Measurements from ENCODE around the gene ZNF839. TPM values are rescaled to one million over a fixed set of nuclear protein-coding genes. Genes with fewer than 3 reads are reported as not detected.
"Not testable (repeated sequence)": the region's sequence is repeated elsewhere in the genome, so short reads cannot be mapped to it uniquely, and the experiment has no call there.

The ZNF839 gene
- total RNA-seq = 12.1 TPM

DNA sequence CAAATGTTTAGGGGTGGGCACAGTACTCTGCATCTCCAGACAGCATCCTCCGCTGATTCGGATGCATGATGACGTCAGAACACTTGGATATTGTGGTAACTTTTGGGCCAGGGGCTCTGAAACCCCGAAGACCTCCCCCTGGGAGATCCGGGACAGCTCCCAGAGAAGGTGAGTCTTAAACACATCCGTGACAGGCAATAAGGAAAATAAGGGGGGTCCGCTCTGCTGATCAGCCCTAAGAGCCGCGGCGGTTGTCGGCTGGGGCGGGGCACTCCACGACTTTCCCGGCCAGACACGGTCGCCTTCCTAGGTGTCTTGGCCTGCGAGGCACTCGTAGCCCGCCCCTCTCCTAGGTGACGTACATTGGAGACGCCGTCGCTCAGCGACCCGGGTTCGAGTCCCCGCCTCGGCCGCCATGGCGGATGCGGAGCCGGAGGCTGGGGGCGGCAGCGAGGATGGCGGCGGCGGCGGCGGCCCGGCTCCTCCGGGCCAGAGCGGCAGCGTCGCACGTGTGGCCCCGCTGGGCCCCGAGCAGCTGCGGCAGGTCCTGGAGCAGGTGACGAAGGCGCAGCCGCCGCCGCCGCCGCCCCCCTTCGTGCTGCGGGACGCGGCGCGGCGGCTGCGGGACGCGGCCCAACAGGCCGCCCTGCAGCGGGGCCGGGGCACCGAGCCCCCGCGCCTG is at the start of gene ZNF839:
TSS of gene ZNF839 (plus strand) at position 396 of the 682 bp plus-strand sequence. CDS start at position 416, 20 bp downstream.
- DNase-seq = peak; percentile 85

DNA sequence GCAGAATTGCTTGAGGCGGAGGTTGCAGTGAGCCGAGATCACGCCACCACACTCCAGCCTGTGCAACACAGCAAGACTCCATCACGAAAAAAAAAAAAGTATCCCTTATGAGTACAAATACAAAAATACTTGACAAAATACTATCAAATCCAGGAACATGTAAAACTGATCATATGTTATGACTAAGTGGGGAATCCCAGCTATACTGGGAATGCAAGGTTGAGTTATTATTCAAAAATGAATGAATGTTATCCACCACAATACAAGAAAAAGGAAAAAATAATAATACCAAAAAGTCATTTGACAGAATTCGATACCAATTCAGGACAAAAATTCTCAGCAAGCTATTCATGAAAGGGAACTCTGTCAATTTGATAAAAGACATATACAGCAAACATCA is 47.2 kb upstream of the ZNF839 start:
- DNase-seq = no peak

DNA sequence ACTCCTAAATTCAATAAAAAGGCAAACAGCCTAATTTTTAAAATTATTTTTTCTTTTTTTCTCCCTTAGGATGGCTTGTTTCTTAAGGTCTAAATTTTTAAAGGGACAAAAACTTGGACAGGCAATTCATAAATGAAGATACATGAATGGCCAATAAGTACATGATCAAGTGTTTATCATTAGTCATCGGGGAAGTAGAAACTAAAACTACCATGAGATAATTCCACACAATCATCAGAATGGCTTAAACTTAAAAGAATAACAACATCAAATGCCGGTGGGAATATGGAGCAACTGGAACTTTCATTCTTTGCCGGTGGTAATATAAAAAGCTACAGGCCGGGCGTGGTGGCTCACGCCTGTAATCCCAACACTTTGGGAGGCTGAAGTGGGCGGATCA is 43.7 kb upstream of the ZNF839 start:
- DNase-seq = no peak

DNA sequence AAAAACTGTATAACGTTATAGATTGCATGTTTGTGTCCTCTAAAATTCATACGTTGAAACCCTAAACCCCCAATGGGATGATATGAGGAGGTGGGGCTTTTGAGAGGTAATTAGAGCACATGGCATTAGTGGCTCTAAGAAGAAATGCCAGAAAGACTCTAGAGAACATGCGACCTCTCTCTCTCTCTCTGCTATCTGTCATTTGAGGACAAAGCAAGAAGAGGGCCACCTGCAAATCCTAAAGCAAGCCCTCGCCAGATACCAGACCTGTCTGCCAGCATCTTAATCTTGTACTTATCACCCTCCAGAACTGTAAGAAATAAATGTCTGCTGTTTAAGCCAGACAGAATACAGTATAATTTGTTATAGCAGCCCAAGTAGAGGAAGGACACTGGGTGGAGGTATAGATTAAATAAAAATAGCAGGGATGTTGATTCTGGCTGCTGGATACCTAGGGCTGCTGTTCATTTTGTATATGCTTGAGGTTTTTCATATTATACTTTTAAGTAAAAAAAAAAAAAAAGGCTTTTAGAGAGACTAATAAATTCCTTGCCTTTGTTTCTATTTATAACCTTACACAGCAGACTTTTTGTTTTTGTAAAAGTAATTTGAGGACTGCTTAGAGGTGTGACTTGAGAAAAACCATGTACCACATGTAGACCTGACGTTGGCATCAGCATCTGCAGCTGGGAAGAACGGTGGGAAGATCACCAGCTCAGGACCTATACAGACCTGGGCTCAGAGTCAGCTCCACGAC is 41.5 kb upstream of the ZNF839 start:
- no peak for DNase-seq

DNA sequence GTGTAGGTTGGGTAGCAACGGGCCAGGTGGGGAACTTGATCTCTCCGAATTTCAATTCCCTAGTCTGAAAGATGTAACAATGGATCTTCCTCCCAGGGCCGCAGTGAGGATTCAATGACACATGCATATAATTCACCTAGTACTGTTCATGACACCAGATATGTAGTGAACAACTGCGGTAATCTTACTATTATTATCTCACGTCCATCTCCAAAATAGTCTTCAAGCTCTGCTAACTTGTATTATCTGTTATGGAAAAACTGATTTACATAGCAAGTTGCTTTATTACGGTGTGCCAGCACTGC is 41.0 kb upstream of the ZNF839 start:
- no peak for DNase-seq

DNA sequence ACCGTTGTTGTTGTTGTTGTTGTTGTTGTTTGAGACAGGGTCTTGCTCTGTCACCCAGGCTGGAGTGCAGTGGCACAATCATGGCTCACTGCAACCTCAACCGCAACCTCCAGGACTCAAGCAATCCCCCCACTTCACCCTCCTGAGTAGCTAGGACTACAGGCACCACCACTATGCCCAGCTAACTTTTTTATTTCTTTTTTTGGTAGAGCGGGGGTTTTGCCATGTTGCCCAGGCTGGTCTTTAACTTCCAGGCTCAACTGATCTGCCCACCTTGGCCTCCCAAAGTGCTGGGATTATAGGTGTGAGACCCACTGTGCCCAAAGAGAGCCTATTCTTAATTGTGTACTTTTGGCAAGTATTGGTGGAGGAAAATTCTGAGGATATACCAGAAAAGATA is 40.3 kb upstream of the ZNF839 start:
- DNase-seq = no peak

DNA sequence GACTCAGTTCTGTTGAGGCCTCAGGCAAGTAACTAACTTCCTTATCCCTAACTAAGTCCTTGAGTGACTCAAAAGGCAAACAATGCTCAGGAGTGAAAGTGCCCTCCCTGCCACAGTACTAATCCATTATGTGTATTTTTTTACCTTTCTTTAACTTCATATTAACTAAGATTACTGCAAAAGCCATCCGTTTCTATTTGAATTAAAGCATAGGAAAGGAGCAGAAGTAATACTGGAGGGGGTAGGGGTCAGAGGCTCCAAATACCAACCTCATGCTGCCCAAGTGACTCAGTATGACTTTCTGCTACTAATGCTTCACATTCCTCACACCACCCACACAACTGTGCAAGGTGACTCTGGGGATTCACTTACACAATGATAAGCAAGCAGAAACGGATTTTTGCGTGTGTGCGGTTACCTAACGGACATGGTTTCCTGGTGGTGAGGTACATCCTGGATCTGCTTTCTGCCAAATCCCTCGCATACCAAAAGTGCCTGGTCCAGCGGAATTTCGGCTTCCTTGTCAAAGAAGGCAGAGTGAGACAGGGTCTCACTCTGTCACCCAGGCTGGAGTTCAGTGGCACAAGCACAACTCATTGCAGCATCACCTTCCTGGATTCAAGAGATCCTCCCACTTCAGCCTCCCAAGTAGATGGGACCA is 39.7 kb upstream of the ZNF839 start:
- no peak for DNase-seq

DNA sequence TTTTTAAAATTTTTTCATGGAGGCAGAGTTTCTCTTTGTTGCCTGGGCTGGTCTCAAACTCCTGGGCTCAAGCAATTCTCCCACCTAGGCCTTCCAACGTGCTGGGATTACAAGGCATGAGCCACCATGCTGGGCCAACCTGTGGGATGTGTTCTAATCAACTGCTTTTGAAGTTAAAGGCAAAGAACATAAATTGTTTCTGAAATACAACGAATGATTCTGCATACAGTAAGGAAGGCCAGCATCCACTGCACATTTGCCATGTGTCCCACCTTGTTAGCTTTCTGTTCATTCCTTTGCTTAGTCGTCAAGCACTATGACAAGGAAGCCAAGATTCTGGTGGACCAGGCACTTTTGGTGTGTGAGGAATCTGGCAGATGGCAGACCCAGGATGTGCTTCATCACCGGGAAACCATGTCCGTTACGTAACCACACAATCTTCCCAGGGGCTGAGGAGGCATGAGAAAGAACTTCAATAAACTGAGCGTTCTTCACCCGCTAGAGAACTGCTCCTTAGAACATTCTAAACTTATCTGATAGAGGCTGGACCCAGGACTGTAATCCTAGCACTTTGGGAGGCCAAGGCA is 39.1 kb upstream of the ZNF839 start:
- no peak for DNase-seq

DNA sequence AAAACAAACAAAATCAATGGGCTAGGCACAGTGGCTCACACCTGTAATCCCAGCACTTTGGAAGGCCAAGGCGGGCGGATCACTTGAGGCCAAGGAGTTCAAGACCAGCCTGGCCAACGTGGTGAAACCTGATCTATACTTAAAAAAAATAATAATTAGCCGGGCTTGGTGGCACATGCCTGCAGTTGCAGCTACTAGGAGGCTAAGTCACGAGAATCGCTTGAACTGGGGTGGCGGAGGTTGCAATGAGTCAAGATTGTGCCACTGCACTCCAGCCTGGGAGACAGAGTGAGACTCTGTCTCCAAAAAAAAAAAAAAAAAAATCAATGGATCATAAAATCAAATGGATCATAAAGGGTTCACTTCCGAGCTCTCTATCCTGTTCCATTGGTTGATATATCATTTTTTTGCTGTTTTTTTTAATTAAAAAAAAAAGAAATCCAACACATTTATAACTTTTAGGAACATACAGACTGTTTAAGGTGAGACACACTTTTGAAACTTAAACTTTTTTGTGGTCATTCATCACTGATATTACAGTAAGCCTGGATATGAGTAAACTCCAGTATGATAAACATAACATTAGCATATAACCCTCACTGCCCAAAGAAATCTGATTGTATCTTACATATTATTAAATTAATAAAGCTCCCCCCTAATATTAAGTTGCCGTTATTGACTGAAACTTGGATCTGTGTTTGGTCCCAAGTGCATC is 36.6 kb upstream of the ZNF839 start:
- no peak for DNase-seq

DNA sequence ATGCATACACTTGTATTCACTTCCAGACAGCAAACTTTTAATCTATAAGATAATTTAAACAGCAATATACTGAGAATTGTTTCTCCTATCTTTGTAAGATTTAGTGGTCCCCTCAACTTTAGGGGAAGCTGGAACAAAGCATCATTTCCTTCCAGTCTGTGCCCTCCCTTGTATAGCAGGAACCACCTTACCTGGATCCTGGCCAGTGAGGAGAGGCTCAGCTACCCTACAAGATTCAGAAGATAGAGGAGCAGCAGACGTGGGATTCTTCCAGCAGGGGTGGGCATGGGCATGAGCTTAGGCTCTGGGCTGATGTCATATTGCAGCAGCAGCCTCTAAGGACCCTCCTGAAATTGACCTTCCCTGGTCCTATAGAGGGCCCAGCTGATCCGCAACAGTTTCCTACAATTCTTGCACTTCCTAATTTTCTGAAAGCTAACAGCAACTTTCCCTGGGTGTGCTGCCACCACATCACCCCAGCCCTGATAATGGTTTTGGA is 35.9 kb upstream of the ZNF839 start:
- DNase-seq = no peak

DNA sequence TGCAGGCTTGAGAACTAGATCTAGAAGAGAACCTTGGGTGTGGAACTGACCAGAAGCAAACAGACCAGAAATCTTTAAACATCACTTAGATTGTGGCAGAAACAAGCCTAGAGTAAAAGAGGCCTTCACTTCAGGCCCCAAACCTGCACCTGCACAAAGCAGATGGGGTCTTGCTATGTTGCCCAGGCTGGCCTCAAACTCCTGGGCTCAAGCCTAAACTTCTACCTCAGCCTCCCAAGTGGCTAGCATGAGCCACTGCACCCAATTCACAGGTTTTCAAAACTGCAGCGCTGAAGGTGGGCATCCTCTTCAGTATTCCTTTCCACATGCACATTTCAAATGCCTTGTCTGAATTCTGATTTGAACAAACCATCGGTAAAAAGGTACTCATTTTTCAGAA is 34.4 kb upstream of the ZNF839 start:
- no peak for DNase-seq

DNA sequence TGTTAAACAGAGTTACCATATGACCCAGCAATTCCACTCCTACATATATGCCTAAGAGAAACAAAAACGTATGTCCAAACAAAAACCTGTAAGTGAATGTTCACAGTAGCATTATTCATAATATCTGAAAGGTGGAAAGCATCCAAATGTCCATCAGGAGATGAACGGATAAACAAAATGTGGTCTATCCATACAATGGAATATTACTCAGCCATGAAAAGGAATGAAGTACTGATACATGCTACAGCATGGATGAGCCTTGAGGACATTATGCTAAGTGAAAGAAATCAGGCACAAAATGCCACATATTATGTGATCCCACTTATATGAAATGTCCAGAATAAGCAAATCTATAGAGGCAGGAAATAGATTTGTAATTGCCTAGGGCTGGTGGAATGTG is 31.4 kb upstream of the ZNF839 start:
- no peak for DNase-seq

DNA sequence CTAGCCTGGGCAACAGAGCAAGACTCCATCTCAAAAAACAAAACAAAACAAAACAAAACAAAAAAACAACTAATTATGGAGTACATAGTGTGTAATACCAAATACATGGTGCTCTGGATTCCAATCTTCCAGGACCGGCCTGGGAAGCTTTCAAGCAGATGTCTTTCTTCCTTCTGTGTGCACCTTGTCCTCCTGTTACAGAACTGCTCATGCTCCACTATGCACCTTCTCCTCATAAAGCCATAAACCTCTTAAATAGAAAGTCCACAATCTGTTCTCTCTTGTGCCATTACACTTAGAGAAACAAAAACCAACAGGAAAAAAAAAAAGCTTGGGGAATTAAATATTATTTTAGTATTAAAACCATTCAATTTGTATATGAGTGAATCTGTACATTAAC is 27.1 kb upstream of the ZNF839 start:
- DNase-seq = no peak

DNA sequence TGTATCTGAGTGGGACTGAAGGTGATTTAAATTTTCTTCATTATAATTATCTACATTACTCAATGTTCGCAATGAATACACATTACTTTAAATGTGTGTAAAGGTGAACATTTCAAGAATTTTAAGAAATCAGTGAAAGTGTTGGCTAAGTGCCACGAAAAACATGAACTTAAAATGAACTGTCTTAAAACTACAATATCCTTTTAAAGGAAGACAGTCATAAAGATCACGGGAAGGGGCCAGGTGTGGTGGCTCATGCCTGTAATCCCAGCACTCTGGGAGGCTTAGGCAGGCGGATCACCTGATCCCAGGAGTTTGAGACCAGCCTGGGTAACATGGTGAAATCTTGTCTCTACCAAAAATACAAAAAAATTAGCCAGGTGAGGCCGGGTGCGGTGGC is 25.8 kb upstream of the ZNF839 start:
- DNase-seq = no peak

DNA sequence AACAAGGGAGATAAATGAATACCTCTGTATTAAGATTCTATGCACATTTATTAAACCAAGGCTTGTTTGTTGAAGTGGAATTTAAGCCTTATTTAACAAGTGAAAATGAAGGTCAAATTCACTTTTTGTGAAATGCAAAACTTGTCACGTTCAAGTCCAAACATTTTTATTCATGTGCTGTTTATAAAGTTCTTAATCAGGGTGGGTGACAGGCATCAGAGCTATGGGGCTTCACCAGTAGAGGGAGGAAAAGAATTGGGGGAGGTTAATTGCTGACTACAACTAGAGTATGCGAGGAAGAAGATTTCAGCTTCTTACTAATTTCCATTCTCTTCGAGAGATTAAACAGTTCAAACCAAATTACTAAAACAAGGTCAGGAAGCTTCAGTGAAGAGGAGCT is 24.3 kb upstream of the ZNF839 start:
- DNase-seq = no peak

DNA sequence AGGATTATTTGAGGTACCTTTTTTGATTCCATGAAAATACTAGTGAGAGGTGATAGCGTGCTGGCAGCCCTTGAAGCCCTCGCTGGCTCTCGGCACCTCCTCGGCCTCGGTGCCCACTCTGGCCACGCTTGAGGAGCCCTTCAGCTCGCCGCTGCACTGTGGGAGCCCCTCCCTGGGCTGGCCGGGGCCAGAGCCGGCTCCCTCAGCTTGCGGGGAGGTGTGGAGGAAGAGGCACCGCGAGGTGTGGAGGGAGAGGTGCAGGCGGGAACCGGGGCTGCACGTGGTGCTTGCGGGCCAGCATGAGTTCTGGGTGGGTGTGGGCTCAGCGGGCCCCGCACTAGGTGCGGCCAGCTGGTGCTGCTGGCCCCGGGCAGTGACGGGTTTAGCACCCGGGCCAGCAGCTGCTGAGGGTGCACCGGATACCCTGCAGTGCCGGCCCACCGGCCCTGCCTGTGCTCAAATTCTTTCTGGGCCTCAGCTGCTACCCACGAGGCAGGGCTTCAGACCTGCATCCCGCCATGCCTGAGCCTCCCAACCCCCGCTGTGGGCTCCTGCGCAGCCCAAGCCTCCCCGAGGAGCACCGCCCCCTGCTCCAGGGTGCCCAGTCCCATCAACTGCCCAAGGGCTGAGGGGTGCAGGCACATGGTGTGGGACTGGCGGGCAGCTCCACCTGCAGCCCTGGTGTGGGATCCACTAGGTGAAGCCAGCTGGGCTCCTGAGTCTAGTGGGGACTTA is 21.9 kb upstream of the ZNF839 start:
- DNase-seq = no peak

DNA sequence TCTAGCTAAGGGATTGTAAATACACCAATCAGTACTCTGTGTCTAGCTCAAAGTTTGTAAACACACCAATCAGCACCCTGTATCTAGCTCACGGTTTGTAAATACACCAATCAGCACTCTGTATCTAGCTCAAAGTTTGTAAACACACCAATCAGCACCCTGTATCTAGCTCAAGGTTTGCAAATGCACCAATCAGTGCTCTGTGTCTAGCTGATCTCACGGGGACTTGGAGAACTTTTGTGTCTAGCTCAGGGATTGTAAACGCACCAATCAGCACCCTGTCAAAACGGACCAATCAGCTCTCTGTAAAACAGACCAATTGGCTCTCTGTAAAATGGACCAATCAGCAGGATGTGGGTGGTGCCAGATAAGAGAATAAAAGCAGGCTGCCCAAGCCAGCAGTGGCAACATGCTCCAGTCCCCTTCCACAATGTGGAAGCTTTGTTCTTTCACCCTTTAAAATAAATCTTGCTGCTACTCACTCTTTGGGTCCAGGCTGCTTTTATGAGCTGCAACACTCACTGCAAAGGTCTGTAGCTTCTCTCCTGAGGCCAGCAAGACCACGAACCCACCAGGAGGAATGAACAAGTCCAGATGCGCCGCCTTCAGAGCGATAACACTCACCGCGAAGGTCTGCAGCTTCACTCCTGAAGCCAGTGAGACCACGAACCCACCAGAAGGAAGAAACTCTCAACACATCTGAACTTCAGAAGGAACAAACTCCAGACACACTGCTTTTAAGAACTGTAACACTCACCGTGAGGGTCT is 21.1 kb upstream of the ZNF839 start:
- DNase-seq = not testable (repeated sequence)

DNA sequence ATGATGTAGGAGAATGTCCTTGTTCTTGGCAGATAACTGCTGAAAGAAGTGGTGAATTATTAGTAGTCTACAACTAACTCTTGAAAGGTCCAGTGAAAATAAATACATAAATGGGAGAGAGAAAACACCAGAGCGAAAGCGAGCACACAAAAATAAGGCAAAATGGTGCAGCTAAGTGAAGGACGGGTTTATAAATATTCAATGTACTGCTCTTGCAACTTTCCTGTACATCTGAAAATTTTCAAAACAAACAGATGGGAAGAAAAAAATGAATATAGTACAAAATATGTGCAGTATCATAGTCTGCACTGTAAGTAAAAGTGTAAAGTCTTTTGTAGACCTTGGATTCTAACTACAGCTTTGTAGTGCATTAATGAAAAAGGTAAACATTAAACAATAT is 15.9 kb upstream of the ZNF839 start:
- no peak for DNase-seq

DNA sequence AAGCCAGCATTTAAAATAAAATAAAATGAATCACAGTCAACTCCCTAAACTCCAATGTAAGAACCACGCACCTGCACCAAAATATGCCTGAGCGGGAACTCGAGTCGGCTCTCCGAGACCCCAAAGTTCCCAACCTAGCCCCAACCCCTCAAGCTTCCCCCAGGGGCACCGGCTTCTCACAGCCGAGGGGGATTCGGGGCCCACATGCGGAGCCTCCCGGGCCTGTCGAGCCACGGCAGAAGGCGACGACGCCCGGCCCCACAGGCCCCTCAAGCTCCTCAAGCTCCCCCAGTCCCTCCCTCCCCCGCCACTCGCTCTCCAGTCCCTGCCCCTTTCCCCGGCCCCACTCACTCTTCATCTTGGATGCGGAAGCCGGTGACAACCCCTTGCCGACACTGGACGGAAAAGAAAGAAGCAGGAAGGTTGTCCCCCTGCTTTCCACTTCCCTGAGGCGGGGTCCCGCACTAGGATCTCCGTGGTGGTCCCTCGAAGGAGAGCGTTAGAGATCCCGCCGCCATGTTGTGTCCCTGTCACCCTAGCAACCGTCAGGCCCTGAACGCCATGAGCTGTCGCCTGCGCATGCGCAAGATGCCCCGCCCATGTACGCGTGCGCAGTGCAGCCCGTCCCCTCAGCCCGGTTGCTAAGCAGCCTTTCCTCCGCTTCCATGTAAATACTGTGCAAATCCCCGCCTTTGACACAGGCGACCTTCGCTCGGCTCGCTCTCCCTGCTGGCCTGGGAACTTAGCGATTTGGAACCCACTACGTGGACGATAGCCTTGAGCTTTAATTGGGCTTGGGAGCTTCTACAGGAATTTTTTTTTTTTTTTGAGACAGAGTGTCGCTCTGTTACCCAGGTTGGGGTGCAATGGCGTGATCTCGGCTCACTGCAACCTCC is 14.7 kb upstream of the ZNF839 start, which contains the start of gene MOK:
TSS of gene MOK (minus strand) at position 554 of the 896 bp plus-strand sequence. CDS start at position 358, 196 bp downstream.
- DNase-seq = peak; percentile 98
